ENCODE results near the gene KIF16B.
"Not testable (repeated sequence)": the region's sequence is repeated elsewhere in the genome, so short reads cannot be mapped to it uniquely, and the experiment has no call there.

Gene KIF16B

DNA sequence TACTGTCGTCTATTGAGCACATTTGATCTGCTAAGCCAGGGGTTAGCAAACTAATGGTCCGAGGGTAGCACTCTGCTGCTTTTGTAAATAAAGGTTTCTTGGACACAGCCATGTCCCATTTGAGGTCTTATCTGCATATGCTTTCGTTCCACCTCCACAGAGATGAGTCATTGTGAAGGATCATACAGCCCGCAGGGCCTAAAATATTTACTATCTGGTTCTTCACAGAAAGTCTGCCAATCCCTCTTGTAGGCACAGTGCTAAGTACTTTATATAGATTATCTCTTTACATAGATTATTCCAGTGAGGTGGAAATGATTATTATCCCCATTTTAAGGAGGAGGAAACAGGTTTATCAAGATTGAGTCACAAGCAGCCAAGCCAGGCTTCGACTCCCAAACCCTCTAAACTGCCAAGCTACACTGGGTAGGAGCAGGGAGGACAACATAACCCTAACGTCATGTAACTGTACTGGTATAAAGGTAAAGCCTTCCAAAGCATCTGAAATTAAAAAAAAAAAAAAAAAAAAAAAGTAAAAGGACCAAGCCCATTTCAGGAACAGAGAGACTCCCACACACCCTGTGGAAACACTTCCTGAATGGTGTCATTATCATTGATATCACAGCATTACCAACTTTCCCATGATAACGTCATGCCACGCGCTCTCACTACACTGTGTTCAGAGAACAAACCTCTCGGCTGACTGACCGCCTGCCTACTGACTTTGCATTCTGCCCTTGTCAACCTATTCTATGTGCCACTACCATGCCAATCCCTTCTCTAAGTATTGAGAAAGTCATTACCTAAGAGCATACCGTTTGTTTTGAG is 101.0 kb downstream of the KIF16B start:
- no peak for DNase-seq

DNA sequence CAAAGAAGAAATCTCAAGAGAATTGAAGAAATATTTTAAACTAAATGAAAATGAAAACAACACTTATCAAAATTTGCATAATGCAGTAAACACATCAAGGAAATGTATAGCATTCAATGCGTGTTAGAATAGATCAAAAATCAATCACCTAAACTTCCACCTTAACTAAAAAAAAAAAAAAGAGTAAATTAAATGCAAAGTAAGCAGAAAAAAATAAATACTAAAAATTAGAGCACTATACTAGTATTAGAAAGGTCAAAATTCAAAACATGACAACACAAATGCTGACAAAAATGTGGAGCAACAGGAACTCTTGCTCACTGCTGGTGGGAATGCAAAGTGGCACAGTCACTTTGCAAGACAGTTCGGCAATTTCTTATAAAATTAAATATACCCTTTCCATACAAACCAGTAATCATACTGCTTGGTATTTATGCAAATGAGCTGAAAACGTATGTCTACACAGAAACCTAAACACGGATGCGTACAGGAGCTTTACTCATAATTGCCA is 103.8 kb downstream of the KIF16B start:
- DNase-seq, result no peak

DNA sequence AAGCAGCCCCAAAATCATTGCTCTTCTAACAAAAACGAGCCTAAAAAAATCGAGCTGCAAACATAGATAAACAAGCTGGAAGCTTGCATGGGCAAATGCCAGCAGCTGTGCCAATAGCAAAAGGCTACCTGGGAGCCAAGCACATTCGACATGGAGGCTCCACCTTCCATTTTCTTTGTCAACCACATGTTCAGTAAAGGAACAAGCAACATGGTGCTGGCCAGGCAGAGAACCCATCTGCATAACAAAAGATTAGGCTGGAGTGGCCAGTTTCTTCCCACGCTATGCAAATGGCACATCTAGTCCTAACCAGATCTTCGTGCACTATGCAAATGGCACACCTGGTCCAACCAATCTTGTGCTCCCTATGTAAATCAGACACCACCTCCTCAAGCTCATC is 110.5 kb downstream of the KIF16B start:
- no peak for DNase-seq

DNA sequence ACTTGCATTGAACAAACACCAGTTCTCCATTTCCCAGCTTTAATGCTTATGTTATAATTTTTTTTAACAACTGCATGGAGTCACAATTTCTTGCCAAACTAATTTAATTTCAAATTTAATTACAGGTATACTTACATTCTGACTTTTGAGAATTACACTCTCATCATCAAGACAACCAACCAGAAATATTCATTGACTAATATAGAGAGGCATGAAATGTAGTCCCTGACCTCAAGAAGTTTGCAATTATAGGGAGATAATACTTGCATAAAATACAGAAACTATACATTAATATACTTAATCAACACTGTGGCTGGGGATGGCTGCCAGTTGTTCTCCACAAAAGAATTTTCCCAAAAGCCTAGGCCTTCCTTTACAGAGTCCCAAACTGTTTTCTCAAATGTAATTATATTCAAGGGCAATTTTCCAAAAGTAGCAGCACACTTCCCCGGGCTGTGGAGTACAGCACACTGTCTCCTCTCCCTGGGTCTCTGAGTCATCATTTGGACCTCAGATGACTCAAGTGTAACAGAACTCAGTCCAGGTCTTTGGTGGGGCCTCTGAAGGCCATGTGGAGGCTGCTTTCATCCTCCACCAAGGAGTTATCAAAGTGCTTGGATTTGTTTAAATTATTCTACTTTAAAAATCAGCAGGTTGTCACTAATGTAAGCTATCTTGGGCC is 114.1 kb downstream of the KIF16B start:
- DNase-seq, result no peak

DNA sequence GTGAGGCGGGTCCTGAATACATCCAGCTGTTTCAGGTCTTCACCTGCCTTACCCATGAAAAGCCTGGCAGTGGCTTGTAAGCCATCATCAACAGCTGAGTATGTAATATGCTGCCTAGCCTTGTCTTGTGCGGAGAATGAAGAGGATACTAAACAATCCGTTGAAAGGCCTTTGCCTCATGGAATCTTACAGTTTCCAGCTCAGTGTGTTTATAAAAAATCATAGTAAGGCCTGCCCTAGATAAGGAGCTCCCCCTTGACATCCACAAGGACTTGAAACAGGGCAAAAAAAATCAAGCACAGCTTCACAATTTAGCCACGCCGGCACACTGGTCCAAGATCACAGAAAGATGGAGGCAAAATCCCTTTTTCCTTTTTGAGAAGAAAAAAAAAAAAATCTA is 115.7 kb downstream of the KIF16B start:
- DNase-seq, result no peak

DNA sequence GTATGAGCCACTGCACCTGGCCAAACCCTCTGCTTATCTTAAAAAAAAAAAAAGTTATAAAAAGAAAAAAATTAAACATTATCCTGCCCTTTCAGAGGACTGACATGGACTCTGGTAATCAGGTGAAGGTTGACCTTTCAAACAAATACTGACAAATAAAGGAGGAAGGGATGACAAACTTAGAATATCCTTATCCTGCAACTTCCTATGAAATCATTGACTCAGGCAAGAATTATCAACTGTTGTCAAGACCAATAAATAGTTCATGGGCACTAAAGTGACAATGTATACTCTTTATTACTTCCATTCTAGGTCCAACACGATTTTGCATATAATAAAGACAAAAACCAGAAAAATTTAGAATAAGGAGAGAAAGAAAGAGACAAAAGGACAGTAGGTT is 117.9 kb downstream of the KIF16B start:
- no peak for DNase-seq

DNA sequence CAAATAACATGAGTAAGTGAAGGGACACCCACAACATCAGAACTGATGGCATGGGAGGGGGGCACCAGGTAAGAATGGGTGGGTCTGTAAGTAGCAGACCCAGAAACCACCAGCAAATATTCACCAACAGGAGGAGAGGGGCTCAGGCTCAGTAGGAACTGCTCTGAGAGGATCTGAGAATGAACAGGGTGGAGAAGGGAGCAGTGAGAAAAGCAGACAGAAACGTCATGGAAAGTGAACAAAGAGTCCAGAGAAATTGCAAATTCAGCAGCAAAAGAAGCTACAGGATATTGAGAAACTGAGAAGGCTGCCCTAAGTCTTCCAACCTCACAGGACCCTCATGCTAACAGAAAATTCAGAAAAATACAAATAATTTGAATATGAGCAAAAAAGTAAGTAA is 121.3 kb downstream of the KIF16B start:
- no peak for DNase-seq

DNA sequence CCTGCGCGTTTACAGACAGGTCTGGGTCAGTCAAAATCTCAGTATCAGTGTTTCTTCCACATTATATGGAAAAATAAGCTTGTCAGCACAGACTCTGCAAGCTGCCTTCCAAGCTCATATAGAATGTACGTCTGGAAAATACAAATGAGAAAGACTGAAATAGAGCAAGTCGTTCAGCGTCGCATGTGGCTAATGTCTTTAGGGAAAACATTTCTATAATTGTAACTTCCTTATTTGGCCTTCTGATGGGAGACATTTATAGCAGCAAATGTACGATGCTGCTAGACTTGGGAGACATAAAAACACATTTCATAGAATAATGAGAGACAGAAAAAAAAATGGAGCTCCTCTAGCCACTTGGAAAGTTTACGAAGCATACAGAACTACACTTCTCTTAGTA is 122.2 kb downstream of the KIF16B start:
- DNase-seq, result no peak

DNA sequence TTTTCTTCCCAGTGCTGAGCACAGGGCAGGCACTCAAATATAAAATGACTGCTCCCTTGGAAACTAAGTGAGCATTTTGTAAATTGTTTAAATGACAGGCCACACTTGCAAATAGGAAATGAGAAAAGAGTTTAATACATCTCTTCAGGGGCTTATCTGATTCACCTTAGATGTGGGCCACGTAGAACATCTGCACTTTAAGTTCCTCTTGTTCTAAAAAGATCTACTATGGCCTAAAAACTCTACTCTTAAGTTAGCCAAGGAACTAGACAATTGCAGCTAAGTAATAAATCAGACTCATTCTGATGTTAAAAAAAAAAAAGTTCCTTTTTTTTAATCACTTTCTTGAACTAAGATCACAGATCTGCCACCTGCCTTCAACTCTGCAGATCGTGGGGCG is 126.3 kb downstream of the KIF16B start:
- DNase-seq, result no peak

DNA sequence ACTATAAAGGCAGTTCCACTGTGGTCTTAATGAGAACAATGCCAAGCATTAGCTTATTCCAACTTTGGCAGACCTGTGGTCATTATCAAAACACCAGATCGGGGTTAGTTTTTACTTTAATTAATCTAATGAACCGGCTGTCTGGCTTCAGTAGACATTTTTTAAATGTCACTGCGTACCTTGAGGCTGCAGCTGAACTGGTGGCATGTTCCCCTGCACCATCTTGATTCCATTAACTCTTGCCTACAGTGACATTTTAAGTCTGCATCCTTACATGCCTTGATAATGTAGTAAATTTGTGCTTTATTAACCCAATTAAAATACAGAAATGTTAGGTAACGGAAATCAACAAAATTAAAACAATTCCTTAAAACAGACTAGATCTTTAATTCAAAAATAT is 127.0 kb downstream of the KIF16B start:
- DNase-seq, result no peak

DNA sequence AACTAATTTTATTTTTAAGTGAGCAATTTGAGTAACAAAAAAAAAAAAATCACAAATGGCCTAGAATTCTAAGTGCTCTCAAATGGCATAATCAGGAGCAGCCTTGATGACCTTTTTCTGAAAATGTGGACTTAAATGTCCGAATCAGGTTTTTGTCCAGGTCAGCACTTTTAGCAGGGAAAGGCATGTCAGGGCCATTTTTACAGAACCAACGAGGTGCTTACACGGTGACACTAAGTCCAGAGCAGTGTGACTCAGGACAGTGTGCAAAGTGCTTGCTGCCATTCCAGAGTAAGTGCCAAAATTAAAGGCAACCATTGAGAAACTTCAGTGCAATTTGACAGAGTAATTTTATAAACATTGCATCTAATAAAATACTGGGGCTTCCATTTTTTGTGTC is 127.8 kb downstream of the KIF16B start:
- DNase-seq, result no peak

DNA sequence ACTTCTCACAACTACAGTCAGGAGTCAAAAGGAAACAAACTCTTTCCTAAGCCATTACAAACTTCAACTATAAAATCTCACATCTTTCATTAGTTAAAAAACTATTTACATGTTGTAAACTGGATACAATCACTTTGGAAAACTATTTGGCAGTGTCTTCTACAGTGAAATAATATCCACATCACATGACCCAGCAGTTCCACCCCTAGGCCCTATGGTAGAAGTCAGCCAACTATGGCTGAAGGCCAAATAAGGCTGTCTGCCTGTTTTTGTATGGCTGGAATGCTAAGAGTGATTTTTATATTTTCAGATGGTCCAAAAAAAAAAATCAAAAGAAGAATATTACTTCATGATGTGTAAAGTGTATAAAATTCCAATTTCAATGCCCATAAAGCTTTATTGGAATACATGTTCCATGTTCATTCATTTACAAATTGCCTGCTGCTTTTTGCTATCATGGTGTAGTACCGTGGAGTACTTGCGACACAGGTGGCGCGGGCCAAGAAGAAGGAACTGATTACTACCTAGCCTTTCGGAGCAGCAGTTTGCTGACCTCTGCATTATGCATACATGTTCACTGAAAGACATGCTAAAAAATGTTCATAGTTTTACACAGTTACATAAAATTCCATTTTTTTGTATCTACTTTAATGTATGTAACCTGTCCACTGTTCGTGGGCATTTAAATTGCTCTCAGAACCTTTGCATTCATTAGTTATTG is 129.0 kb downstream of the KIF16B start:
- DNase-seq, result no peak

DNA sequence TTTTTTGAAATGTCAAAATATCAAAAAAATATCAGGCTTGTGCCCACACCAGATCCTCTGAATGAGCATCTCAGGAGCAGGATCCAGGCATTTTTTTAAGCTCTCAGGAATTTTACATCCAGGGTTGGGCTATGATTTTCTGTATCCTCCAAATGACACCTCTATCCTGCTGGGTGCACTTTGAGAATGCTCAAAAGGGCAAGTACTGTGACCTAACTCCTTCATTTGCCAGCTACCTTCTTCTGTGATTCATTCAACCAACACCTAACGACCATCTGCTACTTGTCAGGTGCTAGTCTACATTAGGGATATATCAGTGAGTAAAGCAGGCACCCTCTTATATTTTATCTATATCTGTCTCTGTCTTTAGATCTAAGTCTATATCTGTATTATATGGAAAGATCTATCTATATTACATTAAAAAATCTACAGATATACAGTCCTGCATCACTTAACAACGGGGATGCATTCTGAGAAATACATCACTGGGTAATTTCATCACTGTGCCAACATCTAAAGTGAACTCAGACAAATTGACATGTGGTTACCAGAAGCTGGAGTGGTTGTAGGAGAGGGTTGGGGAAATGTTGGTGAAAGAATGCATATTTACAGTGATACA is 131.6 kb downstream of the KIF16B start:
- no peak for DNase-seq

DNA sequence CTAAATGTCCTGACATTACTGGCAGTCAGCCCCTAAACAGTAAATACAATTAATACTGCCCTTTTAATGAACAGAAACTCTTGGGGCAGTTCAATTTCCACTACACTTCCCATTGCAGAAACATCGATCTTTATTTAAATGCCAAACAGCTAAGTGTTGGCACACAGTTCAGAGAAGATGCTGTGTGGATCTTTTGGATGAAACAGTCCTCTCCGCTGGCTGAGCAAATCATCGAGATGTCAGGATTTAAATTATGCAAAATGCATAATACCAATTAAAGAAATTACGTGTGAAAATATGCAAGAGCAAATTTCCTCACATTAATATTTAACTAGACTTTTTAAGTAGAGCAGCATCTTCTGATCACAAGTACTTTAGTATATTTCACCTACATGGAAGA is 132.6 kb downstream of the KIF16B start:
- DNase-seq, result no peak

DNA sequence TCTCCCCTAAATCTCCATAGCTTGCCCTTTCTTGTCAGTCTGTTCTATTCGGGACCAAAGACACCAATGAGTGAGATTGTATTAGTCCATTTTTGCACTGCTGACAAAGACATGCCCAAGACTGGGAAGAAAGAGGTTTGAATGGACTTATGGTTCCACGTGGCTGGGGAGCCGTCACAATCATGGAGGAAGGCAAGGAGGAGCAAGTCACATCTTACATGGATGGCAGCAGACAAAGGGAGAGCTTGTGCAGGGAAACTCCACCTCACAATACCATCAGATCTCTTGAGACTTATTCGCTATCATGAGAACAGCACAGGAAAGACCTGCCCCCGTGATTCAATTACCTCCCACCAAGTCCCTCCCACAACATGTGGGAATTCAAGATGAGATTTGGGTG is 133.7 kb downstream of the KIF16B start:
- DNase-seq, result not testable (repeated sequence)

DNA sequence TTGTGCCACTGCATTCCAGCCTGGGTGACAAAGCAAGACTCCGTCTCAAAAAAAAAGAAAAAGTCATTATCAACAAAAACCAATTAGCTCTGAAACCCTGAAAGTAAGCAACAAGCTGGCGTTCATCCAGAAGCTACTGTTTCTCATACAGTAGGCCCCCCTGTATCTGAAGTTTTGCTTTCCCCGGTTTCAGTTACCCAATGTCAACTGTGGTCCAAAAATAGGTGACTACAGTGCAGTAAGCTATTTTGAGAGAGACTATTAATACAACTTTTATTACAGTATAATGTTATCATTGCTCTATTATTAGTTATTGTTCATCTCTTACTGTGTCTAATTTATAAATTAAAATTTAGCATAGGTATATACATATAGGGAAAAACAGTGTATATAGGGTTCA is 135.1 kb downstream of the KIF16B start:
- no peak for DNase-seq

DNA sequence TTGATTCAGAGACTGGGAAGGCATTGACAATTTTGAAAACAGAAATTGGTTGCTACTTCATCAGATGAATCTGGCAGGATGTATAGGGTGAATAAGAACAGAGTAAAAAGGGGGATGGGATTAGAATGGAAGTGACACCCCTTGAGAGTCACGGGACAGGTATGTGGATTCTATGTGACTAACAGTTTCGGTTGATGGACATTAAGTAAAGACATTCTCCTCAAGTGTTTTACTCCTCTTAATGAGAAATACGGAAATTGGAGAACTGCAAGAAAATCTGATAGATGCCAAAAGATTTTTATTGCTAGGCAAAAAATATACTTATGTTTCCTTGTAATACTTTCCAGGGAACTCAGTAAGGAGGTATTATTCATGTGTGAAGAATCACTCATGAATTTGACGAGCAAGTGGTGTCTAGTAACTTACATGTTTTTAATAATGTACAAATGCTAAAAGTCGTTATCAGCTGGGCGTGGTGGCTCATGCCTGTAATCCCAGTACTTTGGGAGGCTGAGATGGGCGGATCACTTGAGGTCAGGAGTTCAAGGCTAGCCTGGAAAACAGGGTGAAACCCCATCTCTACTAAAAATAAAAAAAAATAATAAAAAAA is 135.8 kb downstream of the KIF16B start:
- no peak for DNase-seq

DNA sequence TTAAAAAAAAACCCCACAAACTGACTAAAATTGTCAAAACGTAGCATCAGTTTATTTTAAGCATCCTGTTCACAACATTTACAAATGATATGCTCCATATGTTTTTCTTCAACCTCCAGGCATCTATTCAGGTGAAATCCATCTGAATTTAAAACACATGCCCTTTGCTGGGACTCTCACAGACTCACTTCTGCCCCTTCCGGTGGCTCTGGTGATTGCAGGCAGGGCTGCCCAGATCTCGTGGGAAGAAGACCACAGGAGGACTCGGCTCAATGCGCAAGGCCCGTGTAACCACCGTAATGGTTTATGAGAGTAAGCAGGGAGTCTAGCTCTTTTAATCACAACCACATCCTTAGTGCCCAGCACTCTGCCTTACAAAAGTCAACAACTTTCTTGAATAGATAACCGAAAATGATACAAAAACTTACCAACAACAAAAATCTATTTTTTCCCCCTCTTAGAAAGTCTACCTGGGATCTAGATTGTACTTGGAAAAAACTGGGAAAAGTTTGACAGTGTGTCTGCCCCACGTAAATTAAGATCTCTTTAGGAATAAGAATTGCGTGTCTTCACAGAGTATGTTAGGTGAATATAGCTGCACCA is 139.1 kb downstream of the KIF16B start:
- peak; percentile 51 for DNase-seq

DNA sequence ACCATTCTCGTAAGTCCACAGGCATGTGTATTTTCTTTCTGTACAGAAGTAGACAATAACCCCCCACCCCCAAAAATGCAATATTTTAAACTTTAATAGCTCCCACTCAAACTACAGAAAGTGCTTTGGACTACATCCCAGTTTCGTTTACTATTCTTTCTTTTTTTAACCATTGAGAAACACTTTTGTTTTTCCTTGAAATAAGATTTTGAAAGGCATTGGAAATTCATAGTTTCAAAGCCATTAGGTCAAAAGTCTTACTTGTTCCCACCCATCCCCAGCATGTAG is 140.0 kb downstream of the KIF16B start:
- no peak for DNase-seq

DNA sequence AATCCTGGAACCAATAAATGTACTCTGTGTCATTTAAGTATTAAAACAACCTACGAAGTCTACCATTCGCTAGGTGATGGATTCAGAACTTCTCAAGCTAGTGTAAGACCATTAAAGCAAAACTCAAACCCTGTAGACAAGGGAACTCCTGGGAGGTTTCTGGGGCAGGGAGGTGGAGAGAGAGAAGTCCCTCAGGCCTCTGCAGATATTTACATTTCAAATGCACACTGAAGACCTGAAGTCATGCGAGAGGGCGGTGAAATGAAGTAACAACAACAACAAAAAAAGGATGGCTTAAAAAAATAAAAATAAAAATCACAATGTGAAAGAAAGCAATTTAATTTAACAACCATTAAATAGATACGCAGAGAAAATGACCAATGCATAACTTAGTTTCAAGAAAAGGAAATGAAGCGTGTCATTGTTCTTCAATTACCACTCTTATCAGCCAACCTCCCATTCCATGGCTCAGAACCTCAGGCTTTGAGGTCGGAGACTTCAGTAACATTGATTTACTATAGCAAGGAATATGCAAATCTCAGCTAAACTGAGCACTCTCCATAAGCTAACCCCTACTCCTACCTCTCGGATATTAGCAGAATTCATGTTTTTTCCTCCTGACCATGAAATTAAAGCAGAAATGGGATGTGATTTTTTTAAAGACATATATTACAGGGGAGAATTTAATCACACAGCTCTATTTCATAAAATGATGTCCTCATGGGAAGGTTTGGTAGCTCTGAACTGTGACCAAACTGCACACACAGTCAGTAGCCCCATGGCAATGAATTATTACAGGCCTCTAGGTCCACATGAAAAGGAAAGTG is 140.6 kb downstream of the KIF16B start:
- no peak for DNase-seq

DNA sequence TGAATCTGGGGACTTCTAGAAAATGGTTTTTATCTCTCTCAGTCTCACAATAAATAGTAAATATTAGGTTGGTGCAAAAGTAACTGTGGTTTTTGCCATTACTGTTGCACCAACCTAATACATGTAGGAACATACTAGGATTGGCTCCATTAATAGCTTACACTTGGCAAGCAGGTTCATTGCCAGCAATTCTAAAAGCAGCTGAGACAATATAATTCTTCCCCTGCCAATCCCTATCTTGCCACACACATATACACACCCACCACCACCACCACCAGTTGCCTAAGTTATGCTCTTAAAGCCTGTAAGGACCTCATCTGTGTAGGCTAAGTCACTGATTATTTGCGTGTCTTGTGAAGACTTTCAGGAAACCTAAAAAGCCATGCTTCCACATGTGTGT is 145.1 kb downstream of the KIF16B start:
- no peak for DNase-seq

DNA sequence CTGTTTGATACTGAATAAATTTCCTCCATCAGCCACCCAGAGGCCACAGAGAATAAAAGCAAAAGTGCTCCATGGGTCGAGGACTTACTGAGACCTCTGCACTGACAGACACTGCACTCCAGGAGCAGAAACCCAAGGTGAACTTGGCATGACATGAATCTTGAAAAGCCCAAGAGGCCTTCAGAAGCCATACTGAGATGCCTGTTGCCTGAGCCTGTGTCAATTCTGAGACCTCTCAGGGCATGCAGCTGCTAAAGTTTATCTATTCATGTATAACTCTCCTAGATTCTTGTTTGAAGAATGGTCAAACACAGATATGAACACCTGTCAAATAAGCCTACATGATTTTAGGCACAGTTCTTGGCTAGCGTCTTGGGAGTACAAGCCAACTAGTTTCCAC is 145.7 kb downstream of the KIF16B start:
- DNase-seq, result no peak
